Measurements from ENCODE around the gene NWD2. TPM values are rescaled to one million over a fixed set of nuclear protein-coding genes. Genes with fewer than 3 reads are reported as not detected.

Gene NWD2
- total RNA-seq, 1 experiment from 2014 or later = not detected

GRCh38 chr4:37467223-37467622 is 222.7 kb downstream of the NWD2 start:
- no peaks in the 10 kb centered on the region for H3K9me3 ChIP-seq (ENCODE audit: control insufficient read depth, low read depth, low read length)
- no peak overlapping the region for H3K18ac ChIP-seq (ENCODE audit: insufficient read length, low read depth, low read length)
- H3K14ac ChIP-seq (ENCODE audit: insufficient read depth, low read length) = no peak overlapping the region
- no peak overlapping the region for H3K4me2 ChIP-seq (ENCODE audit: insufficient read depth, insufficient read length, low read length)
- TF ChIP-seq CTCF (conservative IDR thresholded peaks at IDR 0.05) = no peak
- Mint-ChIP-seq H3K4me3 (no peak overlapping the region), H3K9me3 (no peaks in the 10 kb centered on the region), H3K36me3 (ENCODE audit: insufficient read depth in 1 of 3, low read depth in 3 of 3) (no peaks in the 10 kb centered on the region), H3K4me1 (peaks cover 3 to 5% of the 10 kb centered on the region in 2 experiments), H3K27ac (no peak overlapping the region), H3K27me3 (ENCODE audit: low read depth) (no peaks in the 10 kb centered on the region)
- H4K5ac ChIP-seq (ENCODE audit: insufficient read length, low read depth, low read length) = no peak overlapping the region
- H2BK20ac ChIP-seq (ENCODE audit: low read depth, low read length, poor library complexity, severe bottlenecking) = no peak overlapping the region
- H4K8ac ChIP-seq (replicated peaks; ENCODE audit: insufficient read length, low read depth, low read length) = no peak overlapping the region
- no peak overlapping the region for H3T11ph ChIP-seq (ENCODE audit: low read length)
- H4K20me1 ChIP-seq (ENCODE audit: control insufficient read depth, insufficient read depth, insufficient read length) = no peaks in the 10 kb centered on the region
- H3K9ac ChIP-seq (ENCODE audit: extremely low read depth, insufficient read length, low read length) = no peak overlapping the region
- H3K27me3 ChIP-seq (ENCODE audit: insufficient read depth, low read length) = no peaks in the 10 kb centered on the region
- no peak overlapping the region for H2BK15ac ChIP-seq (ENCODE audit: low read depth, low read length)
- no peaks in the 10 kb centered on the region for H3K79me1 ChIP-seq (ENCODE audit: insufficient read depth, low read depth, low read length, poor library complexity, severe bottlenecking)
- H3K23me2 ChIP-seq (ENCODE audit: insufficient read length, low read depth, low read length, poor library complexity, severe bottlenecking) = no peaks in the 10 kb centered on the region
- no peak overlapping the region for H3K56ac ChIP-seq (ENCODE audit: insufficient read length, low read depth, low read length)
- no peak overlapping the region for H3K4ac ChIP-seq (ENCODE audit: low read depth, low read length)
- H2BK5ac ChIP-seq (ENCODE audit: insufficient read length, low read length) = no peak overlapping the region
- H3K4me1 ChIP-seq (ENCODE audit: insufficient read depth, low read length) = no peaks in the 10 kb centered on the region
- no peak overlapping the region for H2AFZ ChIP-seq (ENCODE audit: low read length)
- no peak overlapping the region for H2BK120ac ChIP-seq (ENCODE audit: low read depth, low read length, poor library complexity, severe bottlenecking)
- H3K79me2 ChIP-seq (ENCODE audit: insufficient read depth, low read length) = no peaks in the 10 kb centered on the region
- H3K27ac ChIP-seq (ENCODE audit: insufficient read length, low read depth, low read length) = no peak overlapping the region
- H4K91ac ChIP-seq (ENCODE audit: insufficient read length, low read depth, low read length) = no peak overlapping the region
- H3K23ac ChIP-seq (ENCODE audit: insufficient read length, low read depth, low read length) = no peak overlapping the region
- H2AK5ac ChIP-seq (ENCODE audit: insufficient read length, low read length) = no peak overlapping the region
- no peak overlapping the region for H2BK12ac ChIP-seq (ENCODE audit: insufficient read length, low read depth, low read length)
- no CpG with 5 or more reads among the region's 3 CpGs for WGBS (ENCODE audit: extremely low coverage, insufficient read length, low lambda C conversion rate)
- DNase-seq = no peak

Data from H9 (cell line).